ENCODE measurements around the gene TRIM65. TPM values are rescaled to one million over a fixed set of nuclear protein-coding genes. Genes with fewer than 3 reads are reported as not detected.

Gene TRIM65
- total and polyA plus RNA-seq, 2 of the 13 experiments (the other 11 are each of a cell fraction or from before 2014, with no cell fraction given) = 10.3 to 22.4 TPM

- TF ChIP-seq ZNF841 (CRISPR knock-in tag; IDR thresholded peaks at IDR 0.05; ENCODE audit: borderline replicate concordance) (no peak), ZFP62 (CRISPR knock-in tag; IDR thresholded peaks at IDR 0.05) (peak; percentile 81; the same call in 1 of the 2 replicates), ATF5 (CRISPR knock-in tag; IDR thresholded peaks at IDR 0.05; ENCODE audit: low read depth) (no peak), GMEB1 (CRISPR knock-in tag; IDR thresholded peaks at IDR 0.05; ENCODE audit: borderline replicate concordance) (peak; percentile 93), ZNF354B (CRISPR knock-in tag; IDR thresholded peaks at IDR 0.05) (no peak), ZFP82 (CRISPR knock-in tag; IDR thresholded peaks at IDR 0.05; ENCODE audit: borderline replicate concordance) (no peak), ZNF281 (CRISPR knock-in tag; IDR thresholded peaks at IDR 0.05; ENCODE audit: borderline replicate concordance) (0 out of 2 replicates have a peak, but pooled peaks have one; percentile 7), GABPB1 (CRISPR knock-in tag; IDR thresholded peaks at IDR 0.05) (peak; percentile 93), HDAC1 (CRISPR knock-in tag; IDR thresholded peaks at IDR 0.05) (peak; percentile 96), ZNF713 (CRISPR knock-in tag; IDR thresholded peaks at IDR 0.05) (no peak; the same call in 1 of the 2 replicates), ZNF564 (CRISPR knock-in tag; IDR thresholded peaks at IDR 0.05) (peak; percentile 77; the same call in 1 of the 2 replicates), NCOR1 (IDR thresholded peaks at IDR 0.05; ENCODE audit: borderline replicate concordance, low read length) (no peak), ZNF317 (CRISPR knock-in tag; IDR thresholded peaks at IDR 0.05) (peak; percentile 89), ATF3 (CRISPR knock-in tag; IDR thresholded peaks at IDR 0.05) (peak; percentile 49; the same call in 1 of the 2 replicates), RXRA (CRISPR knock-in tag; IDR thresholded peaks at IDR 0.05) (peak; percentile 89), HIC2 (CRISPR knock-in tag; IDR thresholded peaks at IDR 0.05; ENCODE audit: low read depth) (peak; percentile 75; the same call in 1 of the 2 replicates), ZBTB38 (CRISPR knock-in tag; IDR thresholded peaks at IDR 0.05) (peak; percentile 80; the same call in 1 of the 2 replicates), ZNF382 (CRISPR knock-in tag; IDR thresholded peaks at IDR 0.05; ENCODE audit: borderline replicate concordance) (no peak), ZNF816 (CRISPR knock-in tag; IDR thresholded peaks at IDR 0.05; ENCODE audit: borderline replicate concordance) (no peak; the same call in 1 of the 2 replicates), TFAP4 (IDR thresholded peaks at IDR 0.05; ENCODE audit: borderline replicate concordance, low read depth) (peak; percentile 74), REPIN1 (CRISPR knock-in tag; IDR thresholded peaks at IDR 0.05; ENCODE audit: borderline replicate concordance, low read depth) (peak; percentile 97)
Measured at GRCh38 chr17:75940727-75941441, 44.1 kb upstream of the TRIM65 start, which contains the start of gene FBF1 (continued).

Data from HepG2 (cell line).